HCT116 (cell line): Measurements from ENCODE around the gene KIF18A.

Experiments used
- CTCF ChIP-seq, 3 experiments: fragments of 200-600 bp in 1 of 3; sonication (generic) in 1 of 3; IDR thresholded peaks in 2 of 3; conservative IDR thresholded peaks in 1 of 3; 2 replicates each; pipeline ENCODE4 v1.5.1; 2012 to 2017; ENCODE audit warnings: low read depth in 2 of 3, low read length in 2 of 3, antibody characterized with exemption in 1 of 3, borderline replicate concordance in 1 of 3, control low read depth in 1 of 3, mild to moderate bottlenecking in 1 of 3, mixed read lengths in 1 of 3, mixed run types in 1 of 3, moderate library complexity in 1 of 3; ENCODE audit not compliant: insufficient read depth in 1 of 3
- EZH2 ChIP-seq: fragments of 200-600 bp; sonication (generic); IDR thresholded peaks from 2 replicates; pipeline ENCODE4 v1.6.1; 2017; ENCODE audit warnings: antibody characterized with exemption, mixed run types
- POLR2AphosphoS5 ChIP-seq: IDR thresholded peaks from 2 replicates; pipeline ENCODE4 v1.6.1; 2011; ENCODE audit warnings: mild to moderate bottlenecking, low read depth, low read length, moderate library complexity
- RAD21 ChIP-seq: IDR thresholded peaks from 2 replicates; pipeline ENCODE4 v1.6.1; 2012; ENCODE audit warnings: low read depth, mild to moderate bottlenecking
- TCF7L2 ChIP-seq: IDR thresholded peaks from 2 replicates; pipeline ENCODE4 v1.7.0; 2011; ENCODE audit warnings: borderline replicate concordance, inconsistent platforms; ENCODE audit not compliant: insufficient read depth, insufficient read length; ENCODE audit errors: extremely low read depth
- ZNF274 ChIP-seq: fragments of 200-500 bp; sonication (Bioruptor generic); IDR thresholded peaks from 2 replicates; pipeline ENCODE4 v1.6.1; 2014; ENCODE audit warnings: mild to moderate bottlenecking, low read depth, low read length, inconsistent platforms
- TF ChIP-seq, protein P1 (sequence below): IDR thresholded peaks from 2 replicates; pipeline ENCODE4 v1.6.1; 2012
- TF ChIP-seq, protein P2 (sequence below): IDR thresholded peaks from 2 replicates; pipeline ENCODE4 v1.6.1; 2012

- no peak for TF ChIP-seq TCF7L2
- TF ChIP-seq CTCF (IDR thresholded peaks at IDR 0.05 in 2 of 3, conservative IDR thresholded peaks at IDR 0.05 in 1 of 3; ENCODE audit: borderline replicate concordance in 1 of 3, insufficient read depth in 1 of 3, low read depth in 2 of 3, low read length in 2 of 3): no peak
- no peak for TF ChIP-seq POLR2AphosphoS5
- TF ChIP-seq, protein P1, sequence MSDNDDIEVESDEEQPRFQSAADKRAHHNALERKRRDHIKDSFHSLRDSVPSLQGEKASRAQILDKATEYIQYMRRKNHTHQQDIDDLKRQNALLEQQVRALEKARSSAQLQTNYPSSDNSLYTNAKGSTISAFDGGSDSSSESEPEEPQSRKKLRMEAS: no peak
- no peak for TF ChIP-seq RAD21
- no peak for TF ChIP-seq ZNF274
- no peak for TF ChIP-seq EZH2
- TF ChIP-seq, protein P2, sequence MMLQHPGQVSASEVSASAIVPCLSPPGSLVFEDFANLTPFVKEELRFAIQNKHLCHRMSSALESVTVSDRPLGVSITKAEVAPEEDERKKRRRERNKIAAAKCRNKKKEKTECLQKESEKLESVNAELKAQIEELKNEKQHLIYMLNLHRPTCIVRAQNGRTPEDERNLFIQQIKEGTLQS: no peak
Observed at GRCh38 chr11:28043930-28044709, 63.8 kb downstream of the KIF18A start.
